NAMALWA (cell line): ENCODE measurements around the gene GOSR1.
"Not testable (repeated sequence)": the region's sequence is repeated elsewhere in the genome, so short reads cannot be mapped to it uniquely, and the experiment has no call there.

Source experiments
- DNase-seq: peaks from one replicate; pipeline ENCODE4 v3.0.0-alpha.2; 2015; ENCODE audit warnings: low spot score

The GOSR1 gene

DNA sequence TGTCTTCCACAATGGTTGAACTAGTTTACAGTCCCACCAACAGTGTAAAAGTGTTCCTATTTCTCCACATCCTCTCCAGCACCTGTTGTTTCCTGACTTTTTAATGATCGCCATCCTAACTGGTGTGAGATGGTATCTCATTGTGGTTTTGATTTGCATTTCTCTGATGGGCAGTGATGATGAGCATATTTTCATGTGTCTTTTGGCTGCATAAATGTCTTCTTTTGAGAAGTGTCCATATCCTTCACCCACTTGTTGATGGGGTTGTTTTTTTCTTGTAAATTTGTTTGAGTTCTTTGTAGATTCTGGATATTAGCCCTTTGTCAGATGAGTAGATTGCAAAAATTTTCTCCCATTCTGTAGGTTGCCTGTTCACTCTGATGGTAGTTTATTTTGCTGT is 84.6 kb downstream of the GOSR1 start:
- not testable (repeated sequence) for DNase-seq

GRCh38 chr17:30563131-30563904 is 86.1 kb downstream of the GOSR1 start:
- DNase-seq: not testable (repeated sequence)

- not testable (repeated sequence) for DNase-seq
Measured at GRCh38 chr17:30563905-30564390, 86.7 kb downstream of the GOSR1 start.

- not testable (repeated sequence) for DNase-seq
Measured at GRCh38 chr17:30564422-30565072, 87.3 kb downstream of the GOSR1 start.

GRCh38 chr17:30565073-30565935 is 88.1 kb downstream of the GOSR1 start:
- no peak for DNase-seq

DNA sequence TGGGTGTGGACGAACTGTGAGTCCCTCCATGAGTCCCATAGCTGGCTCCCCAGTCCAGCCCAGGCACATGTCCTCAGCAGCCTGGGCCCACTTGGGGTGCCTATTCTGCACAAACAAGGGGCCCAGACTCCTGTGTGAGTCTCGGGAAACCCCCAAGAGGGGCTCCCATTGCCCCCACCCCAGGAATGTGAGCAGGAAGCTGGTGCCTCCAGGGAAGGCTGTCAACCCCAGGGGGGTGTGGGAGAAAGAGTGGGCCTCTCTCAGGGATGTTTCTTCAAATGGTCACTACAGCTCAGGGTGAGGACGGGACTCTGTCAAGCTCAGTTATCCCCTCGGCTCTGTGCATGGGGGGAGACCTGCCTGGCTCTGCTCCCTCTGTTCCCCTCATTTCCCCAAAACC is 88.9 kb downstream of the GOSR1 start:
- DNase-seq: not testable (repeated sequence)

- not testable (repeated sequence) for DNase-seq
Measured at GRCh38 chr17:30566516-30567225, 89.5 kb downstream of the GOSR1 start.

DNA sequence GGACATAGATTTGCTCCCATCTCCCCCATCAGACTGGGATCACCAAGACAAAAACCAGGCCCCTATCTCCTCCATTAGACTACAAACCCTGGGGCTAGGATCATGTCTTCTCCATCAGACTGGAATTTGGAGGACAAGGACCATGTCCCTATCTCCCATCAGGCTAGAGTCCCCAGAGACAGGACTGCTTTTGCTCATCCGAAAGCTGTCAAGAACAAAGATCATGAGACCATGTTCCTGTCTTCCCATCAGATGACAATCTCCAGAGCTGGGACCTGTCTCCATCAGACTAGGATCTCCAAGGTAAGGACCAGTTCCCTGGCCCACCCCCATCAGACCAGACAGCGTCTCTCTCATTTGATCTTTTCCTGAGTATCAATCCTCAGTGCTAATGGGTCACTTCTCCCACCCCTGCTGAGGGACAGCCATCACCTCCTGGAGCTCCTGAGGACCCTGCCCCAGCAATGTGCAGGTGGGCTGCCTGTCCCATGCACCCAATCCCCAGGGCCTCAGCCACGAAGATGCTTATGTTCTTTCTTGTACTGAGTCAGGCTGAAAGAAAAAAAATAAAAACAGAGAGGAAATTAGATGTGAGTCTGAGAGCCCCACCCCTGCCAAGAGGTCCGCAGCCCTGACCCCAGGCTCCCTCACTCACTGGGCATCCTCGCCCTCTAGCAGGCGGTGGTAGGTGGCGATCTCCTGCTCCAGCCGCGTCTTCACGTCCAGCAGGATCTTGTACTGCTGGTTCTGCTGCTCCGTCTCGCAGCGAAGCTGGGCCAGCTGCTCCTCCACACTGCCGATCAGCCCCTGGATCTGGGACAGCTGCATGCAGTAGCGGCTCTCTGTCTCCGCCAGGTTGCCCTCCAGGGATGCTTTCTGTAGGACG is 90.3 kb downstream of the GOSR1 start:
- DNase-seq: no peak

GRCh38 chr17:30568117-30568430 is 90.9 kb downstream of the GOSR1 start:
- no peak for DNase-seq

DNA sequence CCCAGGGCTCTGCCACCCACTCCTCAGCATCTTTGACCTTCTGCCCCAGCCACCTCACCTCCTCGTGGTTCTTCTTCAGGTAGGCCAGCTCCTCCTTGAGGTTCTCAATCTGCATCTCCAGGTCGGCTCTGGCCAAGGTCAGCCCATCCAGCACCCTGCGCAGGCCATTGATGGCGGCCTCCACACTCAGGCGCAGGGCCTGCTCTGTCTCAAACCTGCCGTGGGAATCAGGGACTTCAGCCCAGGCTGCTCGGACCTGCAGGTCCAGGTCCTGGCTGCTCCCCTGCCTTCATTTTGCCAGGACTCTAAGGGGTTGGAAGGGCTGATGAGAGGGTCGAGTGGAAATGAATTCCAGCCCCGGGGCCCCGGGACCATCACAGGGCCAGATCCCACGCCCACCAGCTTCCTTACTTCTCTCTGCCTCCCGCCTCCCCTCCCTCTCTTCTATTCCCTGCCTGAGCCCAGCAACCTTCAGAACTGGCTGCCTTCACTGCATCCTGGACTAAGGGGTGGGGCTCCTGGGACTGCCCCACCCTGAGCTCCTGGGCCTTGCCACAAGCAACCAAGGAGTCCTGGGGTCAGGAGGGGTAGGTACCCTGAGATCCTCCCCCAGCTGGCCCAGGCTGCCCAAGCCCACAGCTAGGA is 92.4 kb downstream of the GOSR1 start:
- not testable (repeated sequence) for DNase-seq

DNA sequence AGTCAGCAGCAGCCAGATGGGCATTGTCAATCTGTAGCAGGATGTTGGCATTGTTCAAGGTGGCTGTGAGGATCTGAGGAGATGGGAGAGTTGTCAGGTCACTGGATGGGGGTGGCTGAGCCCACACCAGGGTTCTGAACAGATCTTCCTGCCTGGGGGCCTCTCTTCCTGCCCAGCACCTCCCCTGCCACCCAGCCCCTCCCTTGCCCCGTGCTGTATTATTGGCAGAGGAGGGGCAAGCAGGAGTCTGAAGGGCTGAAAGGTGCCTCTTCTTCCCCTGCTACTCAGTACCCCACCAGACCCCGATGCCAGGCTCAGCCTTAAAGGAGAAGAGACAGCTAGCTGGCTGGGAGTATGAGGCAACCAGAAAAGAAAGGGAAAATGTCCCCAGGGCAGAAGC is 93.0 kb downstream of the GOSR1 start:
- DNase-seq: no peak

DNA sequence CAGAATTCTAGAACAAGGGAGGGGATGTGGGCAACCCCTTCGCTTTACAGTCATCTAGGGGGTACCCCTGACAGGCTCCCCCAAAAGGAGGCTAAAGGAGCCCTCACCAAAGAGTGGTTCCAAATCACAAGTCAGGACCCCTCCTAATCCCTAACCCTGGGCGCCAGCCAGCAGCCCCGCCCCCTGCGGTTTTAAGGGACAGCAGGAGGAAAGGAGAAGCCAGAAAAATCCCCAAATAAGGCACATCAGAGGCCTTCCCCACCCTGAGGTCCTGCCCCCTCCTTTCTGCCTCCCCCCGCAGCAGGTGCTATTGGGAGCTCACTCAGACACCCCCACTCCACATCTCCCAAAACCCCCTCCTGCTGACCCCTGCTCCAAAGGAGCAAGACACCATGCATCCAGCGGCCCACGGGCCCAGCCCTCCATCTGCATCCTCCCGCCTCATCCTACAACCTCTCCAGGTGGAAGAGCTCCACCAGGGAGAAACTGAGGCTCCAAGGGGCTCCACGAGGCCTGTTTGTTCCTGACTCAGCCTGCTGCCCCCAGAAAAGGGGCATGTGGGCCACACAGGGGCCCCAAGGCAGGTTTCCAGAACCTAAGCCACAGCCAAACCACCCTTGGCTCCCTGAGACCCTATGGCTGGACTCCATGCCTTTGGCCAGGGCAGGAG is 93.5 kb downstream of the GOSR1 start:
- no peak for DNase-seq

- DNase-seq: not testable (repeated sequence)
Measured at GRCh38 chr17:30571404-30571803, 94.2 kb downstream of the GOSR1 start.

- DNase-seq: no peak
Measured at GRCh38 chr17:30571921-30572320, 94.7 kb downstream of the GOSR1 start.

- not testable (repeated sequence) for DNase-seq
Measured at GRCh38 chr17:30572651-30573554, 95.7 kb downstream of the GOSR1 start.

- DNase-seq: no peak
Measured at GRCh38 chr17:30573603-30574175, 96.5 kb downstream of the GOSR1 start.

- not testable (repeated sequence) for DNase-seq
Measured at GRCh38 chr17:30574309-30574708, 97.1 kb downstream of the GOSR1 start.

DNA sequence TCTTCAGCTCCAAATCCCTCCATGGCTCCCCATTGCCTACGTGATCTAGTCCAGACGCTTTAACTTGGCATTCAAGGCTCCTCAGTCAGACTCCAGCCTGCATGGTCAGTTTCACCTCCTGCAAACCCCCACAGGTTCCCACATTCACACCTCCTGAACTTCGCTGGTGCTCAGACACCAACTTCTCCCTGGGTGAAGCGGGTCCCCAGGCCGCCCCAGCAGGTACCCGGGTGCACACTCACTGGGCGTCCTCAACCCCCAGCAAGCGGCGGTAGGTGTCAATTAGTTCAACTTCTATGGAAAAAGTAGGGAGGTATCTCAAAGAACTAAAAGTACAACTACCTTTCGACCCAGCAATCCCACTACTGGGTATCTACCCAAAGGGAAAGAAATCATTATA is 97.6 kb downstream of the GOSR1 start:
- DNase-seq: not testable (repeated sequence)
